Naive thymus-derived CD4-positive, alpha-beta T cell (primary cell): ENCODE data around the gene CHD2. TPM values are rescaled to one million over a fixed set of nuclear protein-coding genes. Genes with fewer than 3 reads are reported as not detected.
A peak's percentile ranks its signal among the peaks of the same experiment; 100 is the strongest.

Source experiments
- ATAC-seq: fragments of 150-1000 bp; cut with Tn5 transposase; 2 replicates; pipeline ENCODE4 v1.10.0; 2021; ENCODE audit warnings: mild to moderate bottlenecking, moderate library complexity
- CTCF ChIA-PET: fragments of 350-600 bp; sonication (Branson Sonifier 250); formaldehyde crosslinking; loops from one replicate; lab custom pipeline; 2021; ENCODE audit warnings: antibody characterized with exemption; lab: Charles Lee
- POLR2A ChIA-PET: fragments of 350-600 bp; sonication (Branson Sonifier 250); formaldehyde crosslinking; loops from one replicate; lab custom pipeline; 2021; ENCODE audit warnings: antibody characterized with exemption, inconsistent platforms; lab: Charles Lee
- DNase-seq, 9 donors: peaks; one replicate each; pipeline versions ENCODE4 v3.0.0 to v3.0.0-alpha.2; 2020 to 2022; ENCODE audit warnings: mixed read lengths in 1 of 9
- H3K27ac ChIP-seq: one replicate; pipeline ENCODE4 v1.7.0; 2013; ENCODE audit warnings: mild to moderate bottlenecking, low read depth, low read length, moderate library complexity
- H3K27me3 ChIP-seq, 2 donors: one replicate each; pipeline ENCODE4 v1.7.0; 2013; ENCODE audit warnings: low read length in 2 of 2, mild to moderate bottlenecking in 2 of 2, moderate library complexity in 2 of 2; ENCODE audit not compliant: control insufficient read depth in 2 of 2, insufficient read depth in 2 of 2
- H3K36me3 ChIP-seq, 3 experiments: 1 replicate in 2 of 3; 2 replicates in 1 of 3; pipeline ENCODE4 v1.7.0; 2013; ENCODE audit warnings: low read length in 3 of 3, mild to moderate bottlenecking in 3 of 3, moderate library complexity in 1 of 3; ENCODE audit not compliant: insufficient read depth in 3 of 3, control insufficient read depth in 2 of 3
- H3K4me1 ChIP-seq, 2 donors: one replicate each; pipeline ENCODE4 v1.7.0; 2013; ENCODE audit warnings: low read length in 2 of 2, mild to moderate bottlenecking in 2 of 2, moderate library complexity in 1 of 2; ENCODE audit not compliant: control insufficient read depth in 2 of 2, insufficient read depth in 2 of 2
- H3K4me3 ChIP-seq: 2 replicates; pipeline ENCODE4 v1.7.0; 2013; ENCODE audit warnings: mild to moderate bottlenecking, low read length
- H3K9me3 ChIP-seq, 3 experiments: 1 replicate in 2 of 3; 2 replicates in 1 of 3; pipeline ENCODE4 v1.7.0; 2013; ENCODE audit warnings: low read length in 3 of 3; ENCODE audit not compliant: control insufficient read depth in 2 of 3
- H3K27ac Mint-ChIP-seq, 9 donors: one replicate each; pipeline ENCODE4 v1.8.0; 2020 to 2022; ENCODE audit warnings: mixed read lengths in 9 of 9, mild to moderate bottlenecking in 8 of 9, moderate library complexity in 5 of 9, inconsistent platforms in 2 of 9
- H3K27me3 Mint-ChIP-seq, 5 donors: one replicate each; pipeline ENCODE4 v1.8.0; 2021 to 2022; ENCODE audit warnings: mixed read lengths in 5 of 5, mild to moderate bottlenecking in 1 of 5
- H3K36me3 Mint-ChIP-seq, 5 donors: one replicate each; pipeline ENCODE4 v1.8.0; 2020 to 2022; ENCODE audit warnings: mixed read lengths in 5 of 5, mild to moderate bottlenecking in 3 of 5, inconsistent platforms in 1 of 5
- H3K4me1 Mint-ChIP-seq, 7 donors: one replicate each; pipeline ENCODE4 v1.8.0; 2020 to 2022; ENCODE audit warnings: mixed read lengths in 7 of 7, mild to moderate bottlenecking in 3 of 7, inconsistent platforms in 1 of 7
- H3K4me3 Mint-ChIP-seq, 10 donors: one replicate each; pipeline ENCODE4 v1.8.0; 2020 to 2022; ENCODE audit warnings: mild to moderate bottlenecking in 10 of 10, mixed read lengths in 10 of 10, moderate library complexity in 6 of 10, inconsistent platforms in 2 of 10
- H3K9me3 Mint-ChIP-seq, 11 donors: one replicate each; pipeline ENCODE4 v1.8.0; 2020 to 2022; ENCODE audit warnings: mixed read lengths in 11 of 11, mild to moderate bottlenecking in 4 of 11, inconsistent platforms in 1 of 11, moderate library complexity in 1 of 11
- intact Hi-C, 2 donors: fragments of 100-400 bp; cut with micrococcal nuclease; formaldehyde crosslinking; loops; one replicate each; pipeline ENCODE4 v1.15.1; 2023
- polyA plus RNA-seq, 2 donors: library from polyadenylated mRNA; unstranded; fragments of 300-500 nt; fragmentation: Illumina TruSeq; gene quantifications; one replicate each; pipeline ENCODE4 v1.2.3, GENCODE V29; 2021
- total RNA-seq, 6 experiments: library from RNA in 5 of 6; stranded (reverse) in 5 of 6; gene quantifications; 1 replicate in 5 of 6; 2 replicates in 1 of 6; pipeline ENCODE4 v1.2.3 and lab custom pipeline; 2021 to 2026

Gene CHD2
- total and polyA plus RNA-seq, 7 experiments from 2014 or later, result 70.0 to 492 (median 371) TPM

- no peak for DNase-seq
- ATAC-seq, result no peak
- Histone ChIP-seq H3K9me3 (no peaks in the 10 kb centered on the region), H3K27ac (no peak overlapping the region), H3K4me1 (no peaks in the 10 kb centered on the region), H3K4me3 (no peak overlapping the region), H3K36me3 (peaks cover 10 to 92% (median 49%) of the 10 kb centered on the region in 3 experiments), H3K27me3 (no peaks in the 10 kb centered on the region)
- H3K4me3 Mint-ChIP-seq, result no peak overlapping the region
- no peaks in the 10 kb centered on the region for H3K27me3 Mint-ChIP-seq
- H3K36me3 Mint-ChIP-seq, result peaks cover 28 to 73% (median 49%) of the 10 kb centered on the region in 5 donors
- peaks cover 22 to 71% (median 45%) of the 10 kb centered on the region in 7 donors for H3K4me1 Mint-ChIP-seq
- POLR2A ChIA-PET, result no interaction called here
- CTCF ChIA-PET, result no interaction called here
- H3K27ac Mint-ChIP-seq, result peak overlapping the region in 7 of 9 donors; percentile 25 to 73 (median 61)
- intact Hi-C loops, result no loop called here
- H3K9me3 Mint-ChIP-seq, result no peaks in the 10 kb centered on the region
Measured at GRCh38 chr15:92971081-92971480, 71.0 kb downstream of the CHD2 start.

GRCh38 chr15:92971713-92972112 is 71.6 kb downstream of the CHD2 start:
- no peaks in the 10 kb centered on the region for H3K4me1 ChIP-seq
- H3K27ac ChIP-seq, result no peak overlapping the region
- intact Hi-C loops, result no loop called here
- ATAC-seq (no peak), DNase-seq (no peak)
- H3K27me3 Mint-ChIP-seq, result no peaks in the 10 kb centered on the region
- no peak overlapping the region for H3K4me3 Mint-ChIP-seq
- H3K27ac Mint-ChIP-seq, result peak overlapping the region in 7 of 9 donors; percentile 0 to 83 (median 68)
- no peaks in the 10 kb centered on the region for H3K27me3 ChIP-seq
- peaks cover 22 to 71% (median 45%) of the 10 kb centered on the region in 7 donors for H3K4me1 Mint-ChIP-seq
- no peak overlapping the region for H3K4me3 ChIP-seq
- H3K36me3 ChIP-seq, result peaks cover 10 to 91% (median 49%) of the 10 kb centered on the region in 3 experiments
- ChIA-PET POLR2A (no interaction called here), CTCF (no interaction called here)
- H3K9me3 ChIP-seq, result no peaks in the 10 kb centered on the region
- H3K9me3 Mint-ChIP-seq, result no peaks in the 10 kb centered on the region
- peaks cover 28 to 69% (median 54%) of the 10 kb centered on the region in 5 donors for H3K36me3 Mint-ChIP-seq

GRCh38 chr15:92974183-92974915 is 74.2 kb downstream of the CHD2 start:
- peaks cover 0 to 3% (median 0%) of the 10 kb centered on the region in 11 donors for H3K9me3 Mint-ChIP-seq
- H3K36me3 Mint-ChIP-seq, result peaks cover 20 to 70% (median 58%) of the 10 kb centered on the region in 5 donors
- DNase-seq (no peak), ATAC-seq (no peak)
- Histone ChIP-seq H3K4me3 (no peak overlapping the region), H3K36me3 (peaks cover 21 to 89% (median 68%) of the 10 kb centered on the region in 3 experiments), H3K4me1 (no peaks in the 10 kb centered on the region), H3K27me3 (no peaks in the 10 kb centered on the region), H3K9me3 (no peaks in the 10 kb centered on the region), H3K27ac (no peak overlapping the region)
- peaks cover 20 to 65% (median 28%) of the 10 kb centered on the region in 7 donors for H3K4me1 Mint-ChIP-seq
- no peaks in the 10 kb centered on the region for H3K27me3 Mint-ChIP-seq
- ChIA-PET POLR2A (no interaction called here), CTCF (no interaction called here)
- peak overlapping the region in 6 of 9 donors; percentile 68 to 74 (median 71) for H3K27ac Mint-ChIP-seq
- no peak overlapping the region for H3K4me3 Mint-ChIP-seq
- intact Hi-C loops, result no loop called here

GRCh38 chr15:92979011-92979701 is 79.0 kb downstream of the CHD2 start:
- peaks cover 0 to 3% (median 0%) of the 10 kb centered on the region in 11 donors for H3K9me3 Mint-ChIP-seq
- no peak overlapping the region for H3K4me3 ChIP-seq
- POLR2A ChIA-PET, result interaction anchor here (0.6 kb wide), 1 partner anchor 45 kb away, joined by 3 read pairs; no protein-coding TSS in a partner anchor
- peak overlapping the region in 1 of 10 donors; percentile 51 for H3K4me3 Mint-ChIP-seq
- no peaks in the 10 kb centered on the region for H3K27me3 ChIP-seq
- H3K4me1 ChIP-seq, result no peaks in the 10 kb centered on the region
- peaks cover 11 to 35% (median 14%) of the 10 kb centered on the region in 7 donors for H3K4me1 Mint-ChIP-seq
- peaks cover 9 to 52% (median 41%) of the 10 kb centered on the region in 5 donors for H3K36me3 Mint-ChIP-seq
- H3K27ac Mint-ChIP-seq, result peak overlapping the region in 7 of 9 donors; percentile 38 to 58 (median 54)
- intact Hi-C loops, result loop anchor here (5.0 kb wide), 3 partner anchors 37 to 42 kb away; no protein-coding TSS in a partner anchor
- H3K27ac ChIP-seq, result no peak overlapping the region
- no peak for DNase-seq
- no peaks in the 10 kb centered on the region for H3K27me3 Mint-ChIP-seq
- ATAC-seq, result no peak
- peaks cover 48 to 89% (median 67%) of the 10 kb centered on the region in 3 experiments for H3K36me3 ChIP-seq
- no peaks in the 10 kb centered on the region for H3K9me3 ChIP-seq
- CTCF ChIA-PET, result interaction anchor here (1.1 to 1.6 kb wide), 2 partner anchors 57 to 182 kb away, joined by 3 to 6 read pairs; no protein-coding TSS in a partner anchor

- peaks cover 4 to 46% (median 40%) of the 10 kb centered on the region in 5 donors for H3K36me3 Mint-ChIP-seq
- no peaks in the 10 kb centered on the region for H3K27me3 Mint-ChIP-seq
- no peak for ATAC-seq
- intact Hi-C loops, result loop anchor here in 1 of 2 donors (2.0 to 5.0 kb wide), 2 partner anchors 15 to 36 kb away; no protein-coding TSS in a partner anchor
- ChIA-PET POLR2A (no interaction called here), CTCF (no interaction called here)
- Histone ChIP-seq H3K27ac (no peak overlapping the region), H3K9me3 (no peaks in the 10 kb centered on the region), H3K27me3 (no peaks in the 10 kb centered on the region), H3K4me3 (no peak overlapping the region), H3K36me3 (peaks cover 44 to 89% (median 59%) of the 10 kb centered on the region in 3 experiments), H3K4me1 (no peaks in the 10 kb centered on the region)
- peaks cover 0 to 3% (median 0%) of the 10 kb centered on the region in 11 donors for H3K9me3 Mint-ChIP-seq
- H3K27ac Mint-ChIP-seq, result no peak overlapping the region
- no peak for DNase-seq
- H3K4me1 Mint-ChIP-seq, result peaks cover 6 to 30% (median 15%) of the 10 kb centered on the region in 7 donors
- H3K4me3 Mint-ChIP-seq, result no peak overlapping the region
Measured at GRCh38 chr15:92981333-92981732, 81.2 kb downstream of the CHD2 start.

GRCh38 chr15:92984161-92984560 is 84.0 kb downstream of the CHD2 start:
- Histone ChIP-seq H3K36me3 (peaks cover 42 to 89% (median 48%) of the 10 kb centered on the region in 3 experiments), H3K27me3 (no peaks in the 10 kb centered on the region), H3K4me1 (no peaks in the 10 kb centered on the region), H3K9me3 (no peaks in the 10 kb centered on the region), H3K27ac (no peak overlapping the region), H3K4me3 (no peak overlapping the region)
- Mint-ChIP-seq H3K4me3 (no peak overlapping the region), H3K27me3 (no peaks in the 10 kb centered on the region), H3K4me1 (peaks cover under 1 to 30% (median 13%) of the 10 kb centered on the region in 7 donors), H3K27ac (peak overlapping the region in 7 of 9 donors; percentile 1 to 83 (median 36)), H3K36me3 (peaks cover 8 to 40% (median 38%) of the 10 kb centered on the region in 5 donors), H3K9me3 (no peaks in the 10 kb centered on the region)
- no peak for ATAC-seq
- no peak for DNase-seq
- POLR2A ChIA-PET, result no interaction called here
- intact Hi-C loops, result loop anchor here in 1 of 2 donors (2.0 to 5.0 kb wide), 2 partner anchors 15 to 33 kb away; no protein-coding TSS in a partner anchor
- CTCF ChIA-PET, result no interaction called here
